GM23338 (cell line): ENCODE results near the gene COL4A2. TPM values are rescaled to one million over a fixed set of nuclear protein-coding genes. Genes with fewer than 3 reads are reported as not detected.

Source experiments
- ATAC-seq: fragments of 200-7000 bp; cut with Tn5 transposase; 3 replicates; pipeline ENCODE4 v1.9.1; 2020
- DNase-seq: peaks from one replicate; pipeline ENCODE4 v3.0.0-alpha.2; 2015; ENCODE audit warnings: low spot score
- H2AFZ ChIP-seq: fragments of 200-600 bp; sonication (generic); 2 replicates; pipeline ENCODE4 v1.8.0; 2016; ENCODE audit warnings: antibody characterized with exemption, mild to moderate bottlenecking, moderate library complexity
- H3F3A ChIP-seq: fragments of 200-600 bp; sonication (generic); replicated peaks from 2 replicates; pipeline ENCODE4 v1.8.0; 2017; ENCODE audit warnings: antibody characterized with exemption, mixed run types, low read depth
- H3K27ac ChIP-seq: fragments of 200-600 bp; sonication (generic); 2 replicates; pipeline ENCODE4 v1.6.1; 2016; ENCODE audit warnings: low read depth
- H3K27me3 ChIP-seq: fragments of 200-600 bp; sonication (generic); 2 replicates; pipeline ENCODE4 v1.8.0; 2016; ENCODE audit warnings: mild to moderate bottlenecking, mixed run types, moderate library complexity; ENCODE audit not compliant: insufficient read depth
- H3K36me3 ChIP-seq: fragments of 200-600 bp; sonication (generic); 2 replicates; pipeline ENCODE4 v1.8.0; 2016; ENCODE audit warnings: mild to moderate bottlenecking; ENCODE audit not compliant: insufficient read depth
- H3K4me1 ChIP-seq: fragments of 200-600 bp; sonication (generic); 2 replicates; pipeline ENCODE4 v1.8.0; 2016; ENCODE audit warnings: mild to moderate bottlenecking, moderate library complexity; ENCODE audit not compliant: insufficient read depth
- H3K4me2 ChIP-seq: fragments of 200-600 bp; sonication (generic); 2 replicates; pipeline ENCODE4 v1.7.1; 2017; ENCODE audit warnings: mixed run types
- H3K4me3 ChIP-seq: fragments of 200-600 bp; sonication (generic); 2 replicates; pipeline ENCODE4 v1.6.1; 2016; ENCODE audit warnings: mixed run types
- H3K79me2 ChIP-seq: fragments of 200-600 bp; sonication (generic); replicated peaks from 2 replicates; pipeline ENCODE4 v1.8.0; 2017; ENCODE audit warnings: mild to moderate bottlenecking; ENCODE audit not compliant: insufficient read depth
- H3K9me2 ChIP-seq: fragments of 200-600 bp; sonication (generic); 2 replicates; pipeline ENCODE4 v1.8.0; 2017; ENCODE audit not compliant: insufficient read depth
- H4K20me1 ChIP-seq: fragments of 200-600 bp; sonication (generic); replicated peaks from 2 replicates; pipeline ENCODE4 v1.8.0; 2017; ENCODE audit warnings: mild to moderate bottlenecking; ENCODE audit not compliant: insufficient read depth
- H3K27ac Mint-ChIP-seq: 2 replicates; pipeline ENCODE4 v1.8.0; 2020; ENCODE audit warnings: inconsistent platforms, mild to moderate bottlenecking, moderate library complexity, mixed read lengths
- H3K27me3 Mint-ChIP-seq: 3 replicates; pipeline ENCODE4 v1.8.0; 2022; ENCODE audit warnings: low read depth, mild to moderate bottlenecking, moderate library complexity, mixed read lengths, inconsistent platforms; ENCODE audit not compliant: insufficient read depth, poor library complexity
- H3K36me3 Mint-ChIP-seq: 3 replicates; pipeline ENCODE4 v1.8.0; 2021; ENCODE audit warnings: low read depth, mild to moderate bottlenecking, inconsistent platforms, moderate library complexity, mixed read lengths
- H3K4me1 Mint-ChIP-seq: 3 replicates; pipeline ENCODE4 v1.8.0; 2020; ENCODE audit warnings: mild to moderate bottlenecking, inconsistent platforms, mixed read lengths
- H3K4me3 Mint-ChIP-seq: 3 replicates; pipeline ENCODE4 v1.8.0; 2021; ENCODE audit warnings: moderate library complexity, mild to moderate bottlenecking, inconsistent platforms, mixed read lengths
- H3K9me3 Mint-ChIP-seq: 3 replicates; pipeline ENCODE4 v1.8.0; 2020; ENCODE audit warnings: moderate library complexity, mild to moderate bottlenecking, inconsistent platforms, mixed read lengths
- CREB1 ChIP-seq: fragments of 250-450 bp; sonication (Bioruptor Pico); IDR thresholded peaks from 2 replicates; pipeline ENCODE4 v1.5.0; 2020; ENCODE audit warnings: low read depth, mild to moderate bottlenecking, moderate library complexity
- ETS1 ChIP-seq: IDR thresholded peaks from 2 replicates; pipeline ENCODE4 v1.6.1; 2016; ENCODE audit warnings: antibody characterized with exemption
- EZH2 ChIP-seq: fragments of 200-600 bp; sonication (generic); IDR thresholded peaks from one replicate; pipeline ENCODE4 v1.8.0; 2017; ENCODE audit warnings: antibody characterized with exemption, mild to moderate bottlenecking, low read depth; ENCODE audit not compliant: unreplicated experiment
- EZH2phosphoT487 ChIP-seq: fragments of 200-600 bp; sonication (generic); IDR thresholded peaks from one replicate; pipeline ENCODE4 v1.8.1; 2018; ENCODE audit warnings: antibody characterized with exemption; ENCODE audit not compliant: unreplicated experiment
- JUNB ChIP-seq: IDR thresholded peaks from one replicate; pipeline ENCODE4 v1.6.1; 2016; ENCODE audit warnings: antibody characterized with exemption; ENCODE audit not compliant: unreplicated experiment
- NANOG ChIP-seq: IDR thresholded peaks from 2 replicates; pipeline ENCODE4 v1.6.1; 2016; ENCODE audit warnings: antibody characterized with exemption, borderline replicate concordance
- POLR2AphosphoS5 ChIP-seq: IDR thresholded peaks from 2 replicates; pipeline ENCODE4 v1.6.1; 2016; ENCODE audit warnings: antibody characterized with exemption, low read depth
- ZNF331 ChIP-seq: fragments of 250-450 bp; sonication (Bioruptor Pico); IDR thresholded peaks from 2 replicates; pipeline ENCODE4 v1.5.0; 2020; ENCODE audit warnings: low read depth, mild to moderate bottlenecking, moderate library complexity
- ZNF462 ChIP-seq: fragments of 250-450 bp; sonication (Bioruptor Pico); IDR thresholded peaks from 2 replicates; pipeline ENCODE4 v1.5.0; 2020; ENCODE audit warnings: mild to moderate bottlenecking, moderate library complexity
- polyA plus RNA-seq: library from polyadenylated mRNA; unstranded; fragments of >200 nt; fragmentation: Nextera tagmentation; extraction: Ambion mirVana; gene quantifications from 2 replicates; pipeline ENCODE4 v1.2.1, GENCODE V29; 2016
- total RNA-seq: library from RNA; depleted of rRNA; stranded (reverse); fragments of >200 nt; shearing (Covaris generic); gene quantifications from 2 replicates; pipeline ENCODE4 v1.2.3, GENCODE V29; 2014

COL4A2 gene
- total and polyA plus RNA-seq, 2 experiments from 2014 or later, result 37.4 to 131 TPM

- H3F3A ChIP-seq, result no peaks in the 10 kb centered on the region
- no peaks in the 10 kb centered on the region for H3K9me2 ChIP-seq
- H3K4me1 ChIP-seq, result peaks cover 6% of the 10 kb centered on the region; the same call in 1 of the 2 replicates
- H3K4me3 Mint-ChIP-seq, result no peak overlapping the region
- H3K4me2 ChIP-seq, result no peak overlapping the region
- no peaks in the 10 kb centered on the region; the same call in 1 of the 2 replicates for H3K36me3 ChIP-seq
- H3K4me3 ChIP-seq, result no peak overlapping the region
- H3K27ac ChIP-seq, result no peak overlapping the region
- peaks cover 34% of the 10 kb centered on the region for H3K4me1 Mint-ChIP-seq
- peaks cover 11% of the 10 kb centered on the region for H3K36me3 Mint-ChIP-seq
- H2AFZ ChIP-seq, result no peak overlapping the region
- H4K20me1 ChIP-seq, result no peaks in the 10 kb centered on the region
- TF ChIP-seq EZH2phosphoT487 (no peak), CREB1 (CRISPR knock-in tag) (no peak), ETS1 (no peak), EZH2 (no peak), POLR2AphosphoS5 (no peak), ZNF331 (CRISPR knock-in tag) (no peak), JUNB (no peak), ZNF462 (CRISPR knock-in tag) (no peak), NANOG (no peak)
- DNase-seq (no peak), ATAC-seq (no peak)
- H3K27ac Mint-ChIP-seq, result peak overlapping the region; percentile 41; the same call in 1 of the 2 replicates
- H3K27me3 ChIP-seq, result no peaks in the 10 kb centered on the region
- H3K79me2 ChIP-seq, result no peaks in the 10 kb centered on the region
- H3K27me3 Mint-ChIP-seq, result peaks cover 13% of the 10 kb centered on the region
- no peaks in the 10 kb centered on the region; the same call in 2 of the 3 replicates for H3K9me3 Mint-ChIP-seq
Measured at GRCh38 chr13:110410000-110410399, 102.9 kb downstream of the COL4A2 start.
